Mammary epithelial cell (primary cell): ENCODE measurements around the gene PLK2.

ENCODE experiments used
- EZH2 ChIP-seq: IDR thresholded peaks from 2 replicates; pipeline ENCODE4 v1.6.1; 2012; ENCODE audit warnings: low read length, inconsistent platforms, borderline replicate concordance
- TF ChIP-seq, protein P1 (sequence below), 2 donors: IDR thresholded peaks in 1 of 2; conservative IDR thresholded peaks in 1 of 2; 2 replicates each; pipeline ENCODE4 v1.5.1; 2011 to 2012; ENCODE audit warnings: inconsistent platforms in 2 of 2, low read length in 2 of 2, mild to moderate bottlenecking in 2 of 2, control low read depth in 1 of 2, low read depth in 1 of 2; ENCODE audit not compliant: insufficient read depth in 1 of 2; ENCODE audit errors: extremely low read depth in 1 of 2

DNA sequence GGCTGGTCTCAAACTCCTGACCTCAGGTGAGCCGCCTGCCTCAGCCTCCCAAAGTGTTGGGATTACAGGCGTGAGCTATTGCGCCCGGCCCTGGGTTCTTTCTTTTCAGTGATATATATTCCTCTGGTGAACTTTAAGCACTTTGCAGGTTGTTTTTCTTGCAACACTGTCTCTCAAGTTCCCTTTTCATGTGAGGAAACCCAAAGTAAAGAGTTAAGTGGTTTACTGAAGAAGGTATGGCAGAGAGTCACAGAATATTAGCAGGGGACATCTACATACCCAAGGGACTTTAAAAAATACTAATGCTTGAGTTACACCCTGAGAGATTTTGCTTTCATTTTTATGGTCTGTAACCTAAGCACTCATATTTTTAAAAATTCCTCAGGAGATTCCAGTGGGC is 24.6 kb upstream of the PLK2 start:
- TF ChIP-seq, protein P1, sequence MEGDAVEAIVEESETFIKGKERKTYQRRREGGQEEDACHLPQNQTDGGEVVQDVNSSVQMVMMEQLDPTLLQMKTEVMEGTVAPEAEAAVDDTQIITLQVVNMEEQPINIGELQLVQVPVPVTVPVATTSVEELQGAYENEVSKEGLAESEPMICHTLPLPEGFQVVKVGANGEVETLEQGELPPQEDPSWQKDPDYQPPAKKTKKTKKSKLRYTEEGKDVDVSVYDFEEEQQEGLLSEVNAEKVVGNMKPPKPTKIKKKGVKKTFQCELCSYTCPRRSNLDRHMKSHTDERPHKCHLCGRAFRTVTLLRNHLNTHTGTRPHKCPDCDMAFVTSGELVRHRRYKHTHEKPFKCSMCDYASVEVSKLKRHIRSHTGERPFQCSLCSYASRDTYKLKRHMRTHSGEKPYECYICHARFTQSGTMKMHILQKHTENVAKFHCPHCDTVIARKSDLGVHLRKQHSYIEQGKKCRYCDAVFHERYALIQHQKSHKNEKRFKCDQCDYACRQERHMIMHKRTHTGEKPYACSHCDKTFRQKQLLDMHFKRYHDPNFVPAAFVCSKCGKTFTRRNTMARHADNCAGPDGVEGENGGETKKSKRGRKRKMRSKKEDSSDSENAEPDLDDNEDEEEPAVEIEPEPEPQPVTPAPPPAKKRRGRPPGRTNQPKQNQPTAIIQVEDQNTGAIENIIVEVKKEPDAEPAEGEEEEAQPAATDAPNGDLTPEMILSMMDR (conservative IDR thresholded peaks at IDR 0.05 in 1 of 2, IDR thresholded peaks at IDR 0.05 in 1 of 2; ENCODE audit: extremely low read depth in 1 of 2, insufficient read depth in 1 of 2, low read depth in 1 of 2, low read length in 2 of 2): no peak
- TF ChIP-seq EZH2: no peak
